GM12873 (cell line): Measurements from ENCODE around the gene NTM.

ENCODE experiments used
- CTCF ChIP-seq: IDR thresholded peaks from 2 replicates; pipeline ENCODE4 v1.5.1; 2012; ENCODE audit warnings: low read depth, mild to moderate bottlenecking, moderate library complexity, low read length, control low read depth; ENCODE audit not compliant: insufficient read depth; ENCODE audit errors: missing control alignments

NTM gene

GRCh38 chr11:131885431-131885830 is 515.0 kb downstream of the NTM start:
- no peak for TF ChIP-seq CTCF

GRCh38 chr11:131886201-131886600 is 515.8 kb downstream of the NTM start:
- no peak for TF ChIP-seq CTCF

- no peak for TF ChIP-seq CTCF
These were observed 517.9 kb downstream of the NTM start for GRCh38 chr11:131888230-131888855.

GRCh38 chr11:131889146-131889577 is 518.7 kb downstream of the NTM start:
- no peak for TF ChIP-seq CTCF

GRCh38 chr11:131889760-131890581 is 519.6 kb downstream of the NTM start:
- TF ChIP-seq CTCF = no peak

- TF ChIP-seq CTCF = no peak
These were observed 522.9 kb downstream of the NTM start for GRCh38 chr11:131893103-131893890.

- no peak for TF ChIP-seq CTCF
These were observed 523.6 kb downstream of the NTM start for GRCh38 chr11:131893988-131894387.
